Body of pancreas (tissue), 4 donors: ENCODE data around the gene DAGLB. TPM values are rescaled to one million over a fixed set of nuclear protein-coding genes. Genes with fewer than 3 reads are reported as not detected.

Experiments used
- ATAC-seq: fragments of 150-250 bp; one replicate; pipeline ENCODE4 v1.9.1; 2016
- DNase-seq, 4 donors: peaks; one replicate each; pipeline ENCODE4 v3.0.0-alpha.2; 2019
- H3K27ac ChIP-seq, 4 donors: fragments of 200-600 bp; sonication (generic); 1 replicate in 3 of 4; 2 replicates in 1 of 4; pipeline versions ENCODE4 v1.5.1 to v1.6.1; 2016 to 2019; ENCODE audit warnings: mild to moderate bottlenecking in 1 of 4, mixed read lengths in 1 of 4, moderate library complexity in 1 of 4
- H3K27me3 ChIP-seq, 2 donors: fragments of 200-600 bp; sonication (generic); one replicate each; pipeline ENCODE4 v1.6.0; 2016; ENCODE audit warnings: mild to moderate bottlenecking in 1 of 2
- H3K36me3 ChIP-seq, 2 donors: fragments of 200-600 bp; sonication (generic); replicated peaks in 1 of 2; 2 replicates each; pipeline ENCODE4 v1.5.1; 2016; ENCODE audit warnings: low read depth in 2 of 2; ENCODE audit not compliant: insufficient read depth in 1 of 2
- H3K4me1 ChIP-seq: fragments of 200-600 bp; sonication (generic); one replicate; pipeline ENCODE4 v1.6.0; 2016
- H3K4me3 ChIP-seq, 2 donors: fragments of 200-600 bp; sonication (generic); 1 replicate in 1 of 2; 2 replicates in 1 of 2; pipeline ENCODE4 v1.5.1; 2016 to 2019
- H3K9me3 ChIP-seq, 3 donors: fragments of 200-600 bp; sonication (generic); 1 replicate in 2 of 3; 2 replicates in 1 of 3; pipeline ENCODE4 v1.5.1; 2016
- POLR2A ChIP-seq, 3 donors: fragments of 450-650 bp; IDR thresholded peaks; one replicate each; pipeline ENCODE4 v1.6.1; 2016; ENCODE audit warnings: antibody characterized with exemption in 3 of 3, mild to moderate bottlenecking in 2 of 3
- WGBS, 2 donors: methylation state at CpG; one replicate each; pipeline ENCODE4 v1.1.5; 2017; 5-methylcytosine and 5-hydroxymethylcytosine counted together
- intact Hi-C: fragments of 100-400 bp; cut with DNase I; formaldehyde crosslinking; loops from one replicate; pipeline ENCODE4 v1.15.1; 2023
- total RNA-seq, 2 donors: library from RNA; depleted of rRNA; stranded (reverse); fragments of >200 nt; gene quantifications; one replicate each; pipeline ENCODE4 v1.1.0, GENCODE V29; 2016
- TF ChIP-seq, protein P1 (sequence below), 7 experiments: fragments of 450-650 bp in 4 of 7; fragments of 200-600 bp in 3 of 7; sonication (generic) in 3 of 7; IDR thresholded peaks; one replicate each; pipeline ENCODE4 v1.5.1; 2016 to 2019; ENCODE audit warnings: antibody characterized with exemption in 7 of 7

DAGLB gene
- total RNA-seq, 2 donors from 2014 or later: 7.8 to 34.6 TPM

- DNase-seq (no peak), ATAC-seq (no peak)
- H3K4me3 ChIP-seq: no peak overlapping the region
- no peak for TF ChIP-seq POLR2A (IDR thresholded peaks at IDR 0.05)
- TF ChIP-seq, protein P1, sequence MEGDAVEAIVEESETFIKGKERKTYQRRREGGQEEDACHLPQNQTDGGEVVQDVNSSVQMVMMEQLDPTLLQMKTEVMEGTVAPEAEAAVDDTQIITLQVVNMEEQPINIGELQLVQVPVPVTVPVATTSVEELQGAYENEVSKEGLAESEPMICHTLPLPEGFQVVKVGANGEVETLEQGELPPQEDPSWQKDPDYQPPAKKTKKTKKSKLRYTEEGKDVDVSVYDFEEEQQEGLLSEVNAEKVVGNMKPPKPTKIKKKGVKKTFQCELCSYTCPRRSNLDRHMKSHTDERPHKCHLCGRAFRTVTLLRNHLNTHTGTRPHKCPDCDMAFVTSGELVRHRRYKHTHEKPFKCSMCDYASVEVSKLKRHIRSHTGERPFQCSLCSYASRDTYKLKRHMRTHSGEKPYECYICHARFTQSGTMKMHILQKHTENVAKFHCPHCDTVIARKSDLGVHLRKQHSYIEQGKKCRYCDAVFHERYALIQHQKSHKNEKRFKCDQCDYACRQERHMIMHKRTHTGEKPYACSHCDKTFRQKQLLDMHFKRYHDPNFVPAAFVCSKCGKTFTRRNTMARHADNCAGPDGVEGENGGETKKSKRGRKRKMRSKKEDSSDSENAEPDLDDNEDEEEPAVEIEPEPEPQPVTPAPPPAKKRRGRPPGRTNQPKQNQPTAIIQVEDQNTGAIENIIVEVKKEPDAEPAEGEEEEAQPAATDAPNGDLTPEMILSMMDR (IDR thresholded peaks at IDR 0.05): no peak
- no peaks in the 10 kb centered on the region for H3K27me3 ChIP-seq
- intact Hi-C loops: no loop called here
- peaks cover 3% of the 10 kb centered on the region for H3K4me1 ChIP-seq
- 91 to 92% methylated on average over 10 of the region's 10 CpGs for WGBS, 2 donors
- no peaks in the 10 kb centered on the region for H3K9me3 ChIP-seq
- H3K36me3 ChIP-seq: peaks cover 0 to 9% of the 10 kb centered on the region in 2 donors
- H3K27ac ChIP-seq: no peak overlapping the region
Observed at GRCh38 chr7:6430271-6430940, 17.3 kb downstream of the DAGLB start.

DNA sequence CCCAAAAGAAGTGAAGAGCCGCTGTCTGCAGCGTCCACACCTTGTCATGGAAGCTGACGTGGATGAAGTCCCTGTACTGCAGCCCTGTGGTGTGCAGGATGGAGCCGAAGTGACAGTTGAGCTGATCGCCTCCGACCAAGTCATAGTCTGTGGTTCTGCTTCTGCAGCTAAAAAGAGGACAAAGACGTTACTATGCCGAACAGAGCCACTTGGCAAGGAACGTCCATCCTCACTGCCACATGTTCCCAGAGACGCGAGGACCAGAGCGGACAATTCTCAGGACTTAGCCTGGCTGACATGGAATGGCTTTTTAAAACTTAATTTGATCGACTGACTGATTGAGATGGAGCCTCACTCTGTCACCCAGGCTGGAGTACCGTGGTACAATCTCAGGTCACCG, 21.8 kb downstream of the DAGLB start:
- intact Hi-C loops: no loop called here
- Histone ChIP-seq H3K27me3 (no peaks in the 10 kb centered on the region), H3K4me3 (no peak overlapping the region), H3K4me1 (no peaks in the 10 kb centered on the region), H3K9me3 (no peaks in the 10 kb centered on the region), H3K27ac (no peak overlapping the region), H3K36me3 (peaks cover 0 to 13% of the 10 kb centered on the region in 2 donors)
- TF ChIP-seq POLR2A (IDR thresholded peaks at IDR 0.05): no peak
- TF ChIP-seq, protein P1 (IDR thresholded peaks at IDR 0.05): no peak
- DNase-seq (no peak), ATAC-seq (no peak)
- WGBS, 2 donors: 85 to 96% methylated on average over 15 of the region's 15 CpGs

GRCh38 chr7:6423942-6424701, 23.6 kb downstream of the DAGLB start:
- TF ChIP-seq, protein P1 (IDR thresholded peaks at IDR 0.05): no peak
- peak in 1 of 3 donors; percentile 16 for TF ChIP-seq POLR2A (IDR thresholded peaks at IDR 0.05)
- 70 to 90% methylated on average over 8 to 16 of the region's 18 CpGs for WGBS, 2 donors
- Histone ChIP-seq H3K27me3 (no peaks in the 10 kb centered on the region), H3K4me1 (no peaks in the 10 kb centered on the region), H3K27ac (peak overlapping the region in 2 of 4 donors; percentile 29 to 71), H3K36me3 (peaks cover 0 to 9% of the 10 kb centered on the region in 2 donors), H3K4me3 (no peak overlapping the region), H3K9me3 (no peaks in the 10 kb centered on the region)
- DNase-seq (peak in 1 of 4 donors; percentile 60), ATAC-seq (no peak)
- intact Hi-C loops: no loop called here

GRCh38 chr7:6422926-6423632, 24.7 kb downstream of the DAGLB start:
- no peak for ATAC-seq
- no peak overlapping the region for H3K4me3 ChIP-seq
- no peaks in the 10 kb centered on the region for H3K9me3 ChIP-seq
- peak in 1 of 4 donors; percentile 69 for DNase-seq
- WGBS, 2 donors: 83 to 95% methylated on average over 18 of the region's 18 CpGs
- intact Hi-C loops: no loop called here
- TF ChIP-seq, protein P1 (IDR thresholded peaks at IDR 0.05): no peak
- TF ChIP-seq POLR2A (IDR thresholded peaks at IDR 0.05): no peak
- no peaks in the 10 kb centered on the region for H3K27me3 ChIP-seq
- peak overlapping the region in 2 of 4 donors; percentile 29 to 71 for H3K27ac ChIP-seq
- H3K36me3 ChIP-seq: peaks cover 0 to 9% of the 10 kb centered on the region in 2 donors
- H3K4me1 ChIP-seq: no peaks in the 10 kb centered on the region
